Inflammatory macrophage (primary cell): ENCODE measurements around the gene KRT39.
A peak's percentile ranks its signal among the peaks of the same experiment; 100 is the strongest.

Experiments
- DNase-seq, 2 donors: peaks; one replicate each; pipeline ENCODE4 v3.0.0-alpha.2; 2020 to 2022

Gene KRT39

DNA sequence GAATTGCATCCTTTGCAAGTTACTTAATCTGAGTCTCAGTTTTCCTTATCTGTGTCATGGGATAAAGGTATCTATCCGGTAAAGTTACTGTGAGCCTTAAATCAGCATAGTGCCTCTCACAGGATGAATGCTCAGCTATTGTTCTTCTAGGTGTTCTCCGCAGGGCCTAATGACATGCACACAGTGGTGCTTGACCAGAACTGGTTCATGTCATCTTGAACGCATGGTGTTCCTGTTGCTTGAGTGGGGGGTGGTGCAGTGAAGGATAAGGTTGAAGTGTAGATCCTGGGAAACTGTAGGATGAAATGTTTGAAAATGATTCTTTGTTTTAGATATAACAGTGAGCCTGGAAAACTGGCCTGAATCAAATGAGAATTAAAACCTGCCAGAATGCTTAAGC lies 13.4 kb upstream of the KRT39 start:
- no peak for DNase-seq

DNA sequence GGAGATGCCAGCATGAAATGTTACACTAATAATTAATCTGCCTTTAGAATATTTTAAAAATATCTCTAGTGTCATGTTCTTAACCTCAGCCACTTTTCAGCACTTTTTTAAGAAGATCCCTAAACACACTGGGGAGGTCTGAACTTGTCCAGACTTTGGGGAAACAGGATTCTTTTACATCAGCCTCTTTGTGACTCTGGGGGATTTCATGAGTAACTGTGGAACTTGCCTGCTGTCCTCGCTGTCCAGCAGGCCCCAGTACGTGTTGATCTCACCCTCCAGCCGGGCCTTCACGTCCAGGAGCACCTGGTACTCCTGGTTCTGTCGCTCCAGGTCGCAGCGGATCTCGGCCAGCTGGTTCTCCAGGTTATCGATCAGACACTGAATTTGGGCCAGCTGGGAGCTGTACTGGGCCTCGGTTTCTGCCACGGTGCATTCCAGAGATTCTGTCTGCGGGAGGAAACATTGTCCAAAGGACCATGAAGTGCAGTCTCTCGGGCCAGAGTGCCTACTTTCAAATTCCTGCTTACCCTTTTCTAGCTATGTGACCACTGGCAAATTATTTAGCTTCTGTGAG lies 11.9 kb upstream of the KRT39 start:
- DNase-seq, result no peak

- no peak for DNase-seq
Measured at GRCh38 chr17:40975516-40975915, 8.8 kb upstream of the KRT39 start.

DNA sequence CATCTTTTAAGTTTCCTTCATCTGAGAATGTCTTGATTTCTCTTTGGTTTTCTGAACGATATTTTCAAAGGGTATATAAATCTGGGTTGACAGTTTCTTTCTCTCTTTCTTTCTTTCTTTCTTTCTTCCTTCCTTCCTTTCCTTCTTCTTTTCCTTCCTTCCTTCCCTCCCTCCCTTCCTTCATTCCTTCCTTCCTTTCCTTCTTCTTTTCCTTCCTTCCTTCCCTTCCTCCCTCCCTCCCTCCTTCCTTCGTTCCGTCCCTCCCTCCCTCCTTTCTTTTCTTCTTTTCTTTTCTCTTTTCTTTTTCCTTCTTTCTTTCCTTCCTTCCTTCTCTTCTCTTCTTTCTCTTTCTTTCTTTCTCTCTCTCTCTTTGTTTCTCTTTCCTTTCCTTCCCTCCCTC lies 7.6 kb upstream of the KRT39 start:
- DNase-seq, result no peak

GRCh38 chr17:40967582-40967981 lies 834 bp upstream of the KRT39 start:
- no peak for DNase-seq

DNA sequence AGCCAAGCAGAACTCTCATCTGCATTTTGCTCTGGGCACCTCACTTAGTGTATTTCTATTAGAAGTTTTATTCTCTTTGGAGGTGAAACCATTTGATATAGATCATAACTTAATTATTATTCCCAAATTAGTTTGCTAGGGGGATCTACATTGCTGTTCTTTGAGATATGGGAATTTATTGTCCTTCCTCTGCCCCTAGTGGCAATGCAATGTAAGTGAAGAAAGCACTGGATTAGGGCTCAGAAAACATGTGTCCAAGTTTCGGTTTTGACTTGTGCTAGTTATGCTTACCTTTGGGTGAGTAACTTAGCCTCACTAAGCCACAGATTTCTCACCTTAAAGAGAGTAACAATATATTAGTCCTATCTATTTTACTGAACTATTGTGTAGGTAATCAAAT lies 2.9 kb downstream of the KRT39 start:
- no peak for DNase-seq

DNA sequence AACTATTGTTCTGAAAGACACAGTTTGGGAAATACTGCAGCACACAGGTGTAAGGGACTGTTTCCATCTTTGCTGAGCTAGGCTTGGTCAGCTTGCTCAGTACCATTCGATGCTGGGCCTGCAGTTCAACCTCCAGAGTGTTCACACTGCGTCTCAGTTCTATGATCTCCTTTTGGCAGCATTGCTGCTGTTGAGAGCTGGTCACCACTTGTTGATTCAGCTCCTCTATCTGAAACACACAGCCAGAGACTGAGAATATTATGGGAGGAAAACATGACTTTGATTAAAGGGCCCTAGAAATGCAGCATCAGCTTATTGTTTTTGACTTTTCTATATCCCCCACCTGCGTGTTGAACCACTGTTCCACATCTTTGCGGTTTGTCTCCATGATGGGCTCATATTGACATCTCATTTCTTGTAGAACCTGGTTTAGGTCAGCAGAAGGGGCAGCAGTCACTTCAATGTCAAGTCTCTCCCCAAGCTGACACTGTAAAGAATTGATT lies 4.6 kb downstream of the KRT39 start:
- no peak for DNase-seq

GRCh38 chr17:40961591-40961990 lies 5.2 kb downstream of the KRT39 start:
- no peak for DNase-seq

- DNase-seq, result no peak
Measured at GRCh38 chr17:40960144-40960543, 6.6 kb downstream of the KRT39 start.

DNA sequence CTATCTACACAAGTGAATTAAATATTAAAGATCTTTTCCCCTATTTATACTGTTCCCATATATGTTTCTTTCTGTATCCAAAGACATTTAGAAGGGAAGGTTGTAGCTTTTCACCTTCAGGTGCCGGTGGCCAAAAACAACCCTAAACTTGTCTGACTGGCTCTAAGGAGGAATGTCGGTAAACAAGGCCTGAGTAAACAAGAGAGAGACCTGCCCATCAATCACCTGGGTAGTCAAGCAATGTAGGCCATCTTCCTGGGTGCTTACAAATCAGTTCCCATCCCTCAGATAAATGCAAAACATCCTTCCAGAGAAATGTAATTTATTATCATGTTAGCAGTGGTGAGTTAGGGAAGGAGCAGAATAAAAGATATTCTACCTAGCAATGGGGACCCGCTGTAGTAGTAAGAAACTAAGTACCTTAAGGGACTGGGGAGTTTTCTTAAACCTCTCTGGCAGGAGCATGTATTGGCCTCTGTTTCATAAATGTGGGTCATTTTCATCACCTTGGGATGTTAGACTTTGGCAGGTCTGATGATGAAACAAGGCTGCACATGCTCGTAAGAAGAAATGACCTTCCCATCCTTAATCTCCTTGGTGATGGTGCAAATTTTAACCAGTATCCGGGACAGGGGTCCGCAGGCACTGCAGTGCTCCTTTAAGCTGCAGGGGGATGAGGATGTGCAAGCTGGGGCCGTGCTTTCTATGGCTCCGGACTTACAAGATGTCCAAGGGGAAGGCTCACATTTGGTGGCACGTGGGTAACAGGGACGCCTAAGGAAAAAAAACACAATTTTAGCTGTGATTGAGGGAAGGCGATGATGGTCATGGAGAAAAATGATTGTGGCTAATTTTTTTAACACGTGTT lies 8.4 kb downstream of the KRT39 start:
- no peak for DNase-seq

GRCh38 chr17:40956401-40957254 lies 10.1 kb downstream of the KRT39 start:
- DNase-seq, result peak; percentile 45 to 50

- peak; percentile 51 to 70 for DNase-seq
Measured at GRCh38 chr17:40953881-40954280, 12.9 kb downstream of the KRT39 start.

- peak; percentile 75 to 89 for DNase-seq
Measured at GRCh38 chr17:40952661-40953060, 14.1 kb downstream of the KRT39 start.

DNA sequence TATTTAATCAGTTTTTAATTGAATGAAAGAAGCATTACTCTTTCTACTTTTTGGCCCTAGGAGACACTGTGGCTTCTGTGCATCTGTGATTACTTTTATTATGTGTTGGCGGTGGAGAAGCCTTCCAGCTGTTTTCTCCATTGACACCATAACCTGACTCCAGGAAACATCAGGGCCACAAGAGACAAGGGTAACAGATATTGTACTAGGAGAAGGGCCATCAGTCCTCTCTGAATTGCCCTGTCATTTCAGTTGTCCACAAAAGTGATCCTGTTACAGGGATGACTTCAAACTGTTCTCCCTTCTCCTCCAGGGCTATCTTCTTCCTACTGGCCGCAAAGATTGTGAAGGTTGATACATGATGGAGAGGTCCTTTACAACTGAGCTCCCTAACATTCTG lies 14.6 kb downstream of the KRT39 start:
- no peak for DNase-seq

DNA sequence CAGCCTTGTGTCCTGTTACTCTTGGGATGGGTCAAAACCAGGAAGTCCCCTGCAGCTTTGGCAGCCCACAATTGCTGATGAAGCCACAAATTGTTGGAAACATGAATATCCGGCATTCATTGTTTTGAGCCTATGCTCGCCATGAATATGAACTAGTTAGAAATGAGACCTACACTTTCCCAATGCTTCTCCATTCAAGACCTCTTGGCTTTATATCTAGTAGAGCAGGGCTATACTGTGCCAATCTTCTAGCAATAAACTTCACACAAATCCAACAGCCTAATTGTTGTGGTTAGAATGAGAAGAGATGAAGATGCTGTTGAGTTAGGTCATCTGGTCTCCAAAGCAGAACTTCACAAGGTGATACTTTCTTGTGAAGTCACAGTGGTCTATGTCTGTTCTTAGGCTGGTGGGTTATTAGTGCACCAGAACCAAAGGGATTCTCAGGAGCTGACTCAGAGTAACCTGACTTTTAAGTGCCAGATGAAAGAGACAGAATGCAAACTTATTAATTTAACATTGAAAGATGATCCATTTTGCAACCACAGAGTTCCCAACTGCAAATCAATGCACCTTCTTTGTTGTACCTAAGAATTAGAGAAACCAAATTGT lies 15.6 kb downstream of the KRT39 start:
- no peak for DNase-seq

DNA sequence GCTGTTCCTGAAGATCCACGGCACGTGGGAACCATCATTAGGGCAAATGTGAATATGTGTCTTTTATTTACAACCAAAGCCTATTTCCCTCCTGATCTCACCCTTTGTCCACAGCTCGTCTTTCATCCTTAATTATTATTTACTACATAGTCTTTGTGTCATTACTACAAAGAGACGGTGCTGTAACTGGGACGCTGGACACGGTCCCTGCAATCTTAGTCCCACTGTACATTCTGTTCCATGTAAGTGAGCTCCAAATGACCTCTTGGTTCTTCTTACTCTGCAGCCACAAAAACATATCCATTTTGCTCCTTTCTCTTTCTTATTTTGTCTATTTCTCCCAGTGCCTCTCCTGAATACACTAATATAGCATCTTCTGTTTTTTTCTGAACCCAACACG lies 16.6 kb downstream of the KRT39 start:
- DNase-seq, result no peak

GRCh38 chr17:40949418-40949817 lies 17.3 kb downstream of the KRT39 start:
- DNase-seq, result no peak

- DNase-seq, result no peak
Measured at GRCh38 chr17:40947929-40948328, 18.8 kb downstream of the KRT39 start.

- DNase-seq, result no peak
Measured at GRCh38 chr17:40945414-40945813, 21.3 kb downstream of the KRT39 start.

- no peak for DNase-seq
Measured at GRCh38 chr17:40944531-40944930, 22.2 kb downstream of the KRT39 start.

GRCh38 chr17:40942553-40942952 lies 24.2 kb downstream of the KRT39 start:
- DNase-seq, result no peak

DNA sequence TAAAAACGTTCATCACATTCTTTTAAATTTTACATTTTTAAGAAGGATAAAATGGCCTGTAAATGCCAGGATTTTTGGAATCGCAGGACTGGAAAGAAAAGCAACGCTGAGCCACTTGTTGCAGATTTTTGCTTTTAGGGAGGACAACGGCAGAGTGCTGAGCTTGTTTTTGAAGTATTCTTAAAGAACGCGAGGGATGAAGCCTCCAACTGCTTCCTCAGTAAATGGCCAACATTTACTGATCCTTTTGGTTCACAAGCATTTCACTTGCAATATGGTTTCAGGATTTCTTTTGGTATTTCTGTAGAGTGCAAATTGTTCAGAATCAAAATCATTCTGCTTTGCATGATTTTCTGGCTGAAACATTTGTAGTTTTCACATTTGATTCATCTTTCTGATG lies 26.5 kb downstream of the KRT39 start:
- DNase-seq, result no peak

DNA sequence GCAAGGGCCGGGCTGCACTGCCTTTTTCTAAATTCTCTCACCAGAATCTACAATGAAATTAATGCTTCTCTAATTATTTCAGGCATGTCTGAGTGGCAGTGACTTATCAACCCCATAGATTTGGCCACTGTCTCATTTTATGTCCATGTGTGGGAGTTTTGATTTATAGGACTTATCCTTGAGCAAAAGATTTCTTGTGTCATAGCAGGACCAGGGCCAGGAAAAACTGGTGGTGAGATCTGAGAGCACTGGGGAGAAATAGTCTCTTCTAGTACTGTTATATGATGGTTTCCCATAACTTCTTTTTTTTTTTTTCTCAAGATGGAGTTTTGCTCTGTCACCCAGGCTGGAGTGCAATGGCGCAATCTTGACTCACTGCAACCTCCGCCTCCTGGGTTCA lies 27.8 kb downstream of the KRT39 start:
- DNase-seq, result no peak
